NT2/D1 (cell line): Measurements from ENCODE around the gene NFIL3.

Experiments used
- YY1 ChIP-seq: IDR thresholded peaks from 2 replicates; pipeline ENCODE4 v1.6.1; 2011; ENCODE audit not compliant: insufficient read length, insufficient read depth
- ZNF274 ChIP-seq: IDR thresholded peaks from 2 replicates; pipeline ENCODE4 v1.6.1; 2011; ENCODE audit warnings: mild to moderate bottlenecking, low read depth, low read length

DNA sequence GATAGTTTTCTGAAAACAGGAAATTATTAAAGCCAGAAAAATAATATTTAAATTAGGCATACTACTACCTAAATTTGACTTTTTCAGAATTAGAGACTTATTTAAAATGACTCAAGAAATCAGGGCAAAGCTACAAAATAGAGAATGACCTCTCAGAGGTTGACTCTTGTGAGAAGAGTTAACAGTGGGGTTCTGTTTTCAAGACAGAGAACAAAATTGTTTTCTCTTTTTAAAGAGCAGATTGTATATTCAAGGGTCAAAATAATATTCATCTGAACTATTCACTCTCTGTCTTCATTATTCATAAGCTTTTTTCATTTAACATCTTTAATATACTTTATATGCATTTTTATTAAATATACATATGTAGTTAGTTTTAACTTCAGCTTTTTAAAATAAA lies 40.1 kb downstream of the NFIL3 start:
- no peak for TF ChIP-seq ZNF274
- no peak for TF ChIP-seq YY1
